Urinary bladder (tissue), 4 donors: Measurements from ENCODE around the gene AKT3. TPM values are rescaled to one million over a fixed set of nuclear protein-coding genes. Genes with fewer than 3 reads are reported as not detected.

Experiments used
- DNase-seq: peaks from one replicate; pipeline ENCODE4 v3.0.0-alpha.2; 2015; ENCODE audit errors: extremely low spot score
- H3K27ac ChIP-seq: one replicate; pipeline ENCODE4 v1.5.1; 2013; ENCODE audit warnings: low read depth, mild to moderate bottlenecking, moderate library complexity
- H3K36me3 ChIP-seq: one replicate; pipeline ENCODE4 v1.6.1; 2013; ENCODE audit warnings: mild to moderate bottlenecking, moderate library complexity; ENCODE audit not compliant: insufficient read depth
- H3K4me1 ChIP-seq: one replicate; pipeline ENCODE4 v1.6.1; 2013; ENCODE audit warnings: mild to moderate bottlenecking, moderate library complexity; ENCODE audit not compliant: insufficient read depth
- H3K4me3 ChIP-seq: one replicate; pipeline ENCODE4 v1.5.1; 2013; ENCODE audit warnings: low read depth, low read length
- WGBS: extraction: QIAGEN DNeasy Blood & Tissue Kit; methylation state at CpG from one replicate; pipeline ENCODE4 v1.1.7; 2013; 5-methylcytosine and 5-hydroxymethylcytosine counted together
- polyA plus RNA-seq: library from polyadenylated mRNA; stranded (reverse); fragments of 200-250 nt; gene quantifications from one replicate; pipeline ENCODE4 v1.2.3, GENCODE V29; 2013
- total RNA-seq: library from RNA; depleted of rRNA; stranded (reverse); fragments of >200 nt; gene quantifications from one replicate; pipeline ENCODE4 v1.2.3, GENCODE V29; 2014
- donor health status: healthy with polysubstance abuse.
- donor health status: healthy.

Gene AKT3
- total and polyA plus RNA-seq, 2 donors, result 43.0 to 94.3 TPM

DNA sequence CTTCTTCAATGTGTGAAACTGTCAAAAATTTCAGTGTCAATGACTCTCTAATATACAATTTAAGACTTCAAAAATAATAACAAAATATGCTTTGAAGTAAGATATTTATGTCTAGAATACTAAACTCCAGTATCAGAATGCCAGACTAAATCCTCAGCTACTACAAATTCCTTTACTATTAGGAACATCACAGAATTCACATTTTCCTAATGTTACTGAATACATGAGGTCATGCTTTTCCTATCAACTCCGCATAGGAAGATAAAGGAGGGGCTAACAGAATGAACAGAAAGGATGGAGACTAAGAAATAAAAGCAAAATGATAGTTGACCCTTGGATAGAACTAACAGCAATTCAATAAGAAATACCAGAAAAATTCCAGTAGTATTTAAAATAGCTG lies 301.5 kb downstream of the AKT3 start:
- no peaks in the 10 kb centered on the region for H3K4me1 ChIP-seq
- 90% methylated on average over 1 of the region's 1 CpG for WGBS
- no peak overlapping the region for H3K4me3 ChIP-seq
- no peak for DNase-seq
- peaks cover 2% of the 10 kb centered on the region for H3K36me3 ChIP-seq
- H3K27ac ChIP-seq, result no peak overlapping the region

DNA sequence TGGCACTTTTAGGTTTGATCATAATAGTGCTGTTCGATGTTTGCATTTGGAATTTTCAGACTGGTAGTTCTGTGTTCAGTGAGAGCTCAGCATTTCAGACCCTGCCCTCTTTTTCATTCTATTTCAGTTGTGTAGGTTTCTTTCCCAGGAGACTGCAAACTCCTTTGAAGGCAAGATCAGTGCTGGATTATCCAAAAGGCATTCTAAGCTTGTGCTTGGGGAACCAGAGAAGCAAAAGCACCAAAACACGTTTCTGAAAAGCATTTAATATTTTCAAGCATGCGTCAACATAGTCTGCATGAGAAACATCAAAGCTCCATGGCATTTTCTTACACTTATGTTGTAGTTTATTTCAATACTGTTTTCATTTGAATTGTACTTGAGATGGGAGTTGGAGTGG lies 302.2 kb downstream of the AKT3 start:
- no peak for DNase-seq
- 87% methylated on average over 3 of the region's 3 CpGs for whole genome bisulfite sequencing
- no peak overlapping the region for H3K4me3 ChIP-seq

DNA sequence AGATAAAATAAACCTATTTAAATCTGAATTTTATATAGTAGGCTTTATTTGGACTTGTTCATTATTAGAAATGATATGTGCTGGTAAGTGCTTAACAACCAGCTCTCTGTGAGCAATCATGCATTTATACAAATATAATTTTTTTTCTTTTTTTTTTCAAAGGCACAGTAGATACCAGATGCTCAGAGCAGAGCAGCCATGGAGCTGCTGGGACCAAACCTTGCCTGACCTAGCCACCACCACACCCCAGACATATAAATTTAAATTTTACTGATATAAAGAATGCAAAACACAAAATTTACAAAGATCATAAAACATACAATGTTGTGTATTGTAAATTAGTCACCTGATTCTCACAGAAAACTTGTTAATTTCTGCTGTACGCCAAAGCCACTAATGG lies 303.6 kb downstream of the AKT3 start:
- 0% methylated on average over 1 of the region's 1 CpG for WGBS
- Histone ChIP-seq H3K27ac (no peak overlapping the region), H3K4me1 (no peaks in the 10 kb centered on the region), H3K4me3 (no peak overlapping the region), H3K36me3 (peaks cover 2% of the 10 kb centered on the region)
- DNase-seq, result no peak

More for the DNA sequence above, 302.2 kb downstream of the AKT3 start:
- peaks cover 2% of the 10 kb centered on the region for H3K36me3 ChIP-seq
- H3K4me1 ChIP-seq, result no peaks in the 10 kb centered on the region
- H3K27ac ChIP-seq, result no peak overlapping the region

DNA sequence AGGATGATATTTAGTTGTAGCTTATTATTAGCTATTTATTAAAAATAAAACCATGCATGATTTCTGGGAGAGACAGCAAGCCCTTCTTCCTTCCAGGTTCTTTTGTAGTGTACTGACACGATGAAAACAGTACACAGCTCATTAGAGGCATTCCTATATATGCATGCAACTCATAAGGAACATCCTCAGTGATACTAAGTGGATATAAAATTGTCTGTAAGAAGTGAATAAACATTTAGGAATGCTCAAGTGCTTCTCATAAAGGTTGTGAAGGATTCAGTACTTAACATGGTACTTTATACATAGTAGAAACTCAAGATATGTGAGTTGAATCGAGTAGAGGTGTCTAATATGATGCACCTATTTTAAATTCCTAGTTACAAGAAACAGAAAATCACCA lies 306.5 kb downstream of the AKT3 start:
- WGBS, result 83% methylated on average over 2 of the region's 2 CpGs
- Histone ChIP-seq H3K36me3 (peaks cover 2% of the 10 kb centered on the region), H3K4me3 (no peak overlapping the region)

DNA sequence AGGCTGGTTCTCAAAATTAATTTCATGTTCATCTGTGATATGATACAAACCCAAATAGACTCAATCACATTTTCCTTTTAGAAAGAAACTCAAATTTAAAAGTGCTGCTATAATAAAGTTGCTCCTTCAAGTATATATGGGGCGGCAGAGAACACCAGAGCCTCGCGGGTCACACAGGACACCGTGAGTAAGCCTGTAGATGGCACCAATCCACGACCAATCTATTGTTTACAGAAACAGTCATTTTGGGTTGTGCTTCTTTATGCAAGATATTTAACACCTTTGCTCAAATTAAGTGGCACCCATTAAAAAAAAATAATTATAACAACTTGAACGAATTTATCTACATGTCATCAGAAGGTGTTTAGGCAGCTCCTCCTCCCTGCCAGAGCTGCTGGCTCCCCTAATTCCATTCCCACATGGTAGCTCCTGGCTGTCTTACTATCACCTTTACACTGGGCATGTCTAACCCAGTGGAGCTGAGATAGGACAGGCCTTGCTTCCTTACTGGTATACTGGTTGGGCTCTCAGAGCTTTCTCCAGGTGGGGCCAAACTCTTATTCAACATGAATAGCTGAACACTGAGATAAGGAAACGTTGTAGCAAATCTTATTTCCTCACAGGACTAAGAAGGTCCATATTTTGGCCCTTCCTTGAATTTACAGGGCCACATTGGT lies 307.2 kb downstream of the AKT3 start:
- WGBS, result 71% methylated on average over 7 of the region's 7 CpGs
- Histone ChIP-seq H3K36me3 (peaks cover 2% of the 10 kb centered on the region), H3K4me1 (no peaks in the 10 kb centered on the region), H3K4me3 (no peak overlapping the region), H3K27ac (no peak overlapping the region)
- no peak for DNase-seq

More for the DNA sequence above, 306.5 kb downstream of the AKT3 start:
- H3K27ac ChIP-seq, result no peak overlapping the region
- H3K4me1 ChIP-seq, result no peaks in the 10 kb centered on the region
- DNase-seq, result no peak

DNA sequence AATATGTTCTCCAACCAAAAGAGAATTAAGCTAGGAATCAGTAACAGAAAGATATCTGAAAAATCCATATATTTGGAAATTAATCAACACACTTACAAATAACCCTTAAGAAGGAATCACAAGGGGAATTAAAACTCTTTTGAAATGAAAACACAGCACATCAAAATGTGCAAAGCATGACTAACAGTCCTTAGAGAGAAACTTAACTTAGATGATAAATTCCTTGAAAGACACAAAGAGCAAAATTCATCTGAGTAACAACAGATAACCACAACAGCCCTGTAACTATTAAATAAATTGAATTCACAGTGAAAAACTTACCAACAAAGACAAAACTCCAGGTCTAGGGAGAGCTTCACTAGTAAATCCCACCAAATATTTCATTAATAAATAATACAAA lies 310.4 kb downstream of the AKT3 start:
- Histone ChIP-seq H3K4me1 (no peaks in the 10 kb centered on the region), H3K4me3 (no peak overlapping the region), H3K36me3 (peaks cover 1% of the 10 kb centered on the region), H3K27ac (no peak overlapping the region)
- no peak for DNase-seq

DNA sequence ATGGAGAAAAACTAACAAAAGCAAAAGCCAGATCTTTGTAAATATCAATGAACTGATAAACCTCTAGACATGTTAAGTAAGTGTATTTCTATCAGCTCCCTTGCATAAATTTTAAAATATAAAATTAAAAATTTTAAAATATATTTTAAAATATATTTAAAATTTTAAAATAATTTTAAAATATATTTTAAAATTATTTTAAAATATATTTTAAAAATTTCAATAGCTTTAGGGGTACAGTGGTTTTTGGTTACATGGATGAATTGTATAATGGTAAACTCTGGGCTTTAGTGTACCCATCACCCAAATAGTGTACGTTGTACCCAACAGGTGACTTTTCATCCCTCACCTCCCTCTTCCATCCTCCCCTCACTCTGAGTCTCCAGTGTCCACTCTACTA lies 315.0 kb downstream of the AKT3 start:
- H3K27ac ChIP-seq, result no peak overlapping the region
- 100% methylated on average over 1 of the region's 1 CpG for WGBS
- no peak for DNase-seq
- no peaks in the 10 kb centered on the region for H3K4me1 ChIP-seq
- H3K4me3 ChIP-seq, result no peak overlapping the region
- no peaks in the 10 kb centered on the region for H3K36me3 ChIP-seq

DNA sequence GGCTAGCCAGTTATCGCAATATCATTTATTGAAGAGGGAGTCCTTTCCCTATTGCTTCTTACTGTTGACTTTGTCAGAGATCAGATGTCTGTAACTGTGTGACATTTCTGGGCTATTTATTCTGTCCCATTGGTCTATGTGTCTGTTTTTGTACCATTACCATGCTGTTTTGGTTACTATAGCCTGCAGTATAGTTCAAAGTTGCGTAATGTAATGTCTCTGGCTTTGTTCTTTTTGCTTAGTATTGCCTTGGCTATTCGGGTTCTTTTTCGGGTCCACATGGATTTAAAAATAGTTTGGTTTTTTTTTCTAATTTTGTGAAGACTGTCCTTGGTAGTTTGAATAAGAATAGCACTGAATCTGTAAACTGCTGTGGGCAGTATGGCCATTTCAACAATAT lies 320.5 kb downstream of the AKT3 start:
- no peaks in the 10 kb centered on the region for H3K4me1 ChIP-seq
- no peak overlapping the region for H3K27ac ChIP-seq
- DNase-seq, result no peak
- no peaks in the 10 kb centered on the region for H3K36me3 ChIP-seq
- WGBS, result 86% methylated on average over 4 of the region's 4 CpGs
- H3K4me3 ChIP-seq, result no peak overlapping the region

DNA sequence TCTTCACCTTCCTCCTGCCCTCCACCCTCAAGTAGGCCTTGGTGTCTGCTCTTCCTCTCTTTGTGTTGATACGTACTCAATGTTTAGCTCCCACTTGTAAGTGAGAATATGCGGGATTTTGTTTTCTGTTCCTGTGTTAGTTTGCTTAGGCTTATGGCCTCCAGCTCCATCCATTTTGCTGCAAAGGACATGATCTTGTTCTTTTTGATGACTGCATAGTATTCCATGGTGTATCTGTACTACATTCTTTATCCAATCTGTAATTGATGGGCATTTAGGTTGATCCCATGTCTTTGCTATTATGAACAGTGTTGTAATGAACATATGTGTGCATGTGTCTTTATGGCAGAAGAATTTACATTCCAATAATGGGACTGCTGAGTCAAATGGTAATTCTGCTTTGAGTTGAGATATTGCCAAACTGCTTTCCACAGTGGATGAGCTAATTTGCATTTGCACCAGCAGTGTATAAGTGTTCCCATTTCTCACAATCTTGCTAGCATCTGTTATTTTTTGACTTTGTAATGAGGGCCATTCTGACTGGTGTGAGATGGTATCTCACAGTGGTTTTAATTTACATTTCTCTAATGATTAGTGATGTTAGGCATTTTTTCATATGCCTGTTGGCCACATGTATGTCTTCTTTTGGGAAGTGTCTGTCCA lies 321.5 kb downstream of the AKT3 start:
- Histone ChIP-seq H3K4me3 (no peak overlapping the region), H3K36me3 (no peaks in the 10 kb centered on the region), H3K4me1 (no peaks in the 10 kb centered on the region), H3K27ac (no peak overlapping the region)
- WGBS, result over 99% methylated on average over 2 of the region's 2 CpGs
- no peak for DNase-seq

DNA sequence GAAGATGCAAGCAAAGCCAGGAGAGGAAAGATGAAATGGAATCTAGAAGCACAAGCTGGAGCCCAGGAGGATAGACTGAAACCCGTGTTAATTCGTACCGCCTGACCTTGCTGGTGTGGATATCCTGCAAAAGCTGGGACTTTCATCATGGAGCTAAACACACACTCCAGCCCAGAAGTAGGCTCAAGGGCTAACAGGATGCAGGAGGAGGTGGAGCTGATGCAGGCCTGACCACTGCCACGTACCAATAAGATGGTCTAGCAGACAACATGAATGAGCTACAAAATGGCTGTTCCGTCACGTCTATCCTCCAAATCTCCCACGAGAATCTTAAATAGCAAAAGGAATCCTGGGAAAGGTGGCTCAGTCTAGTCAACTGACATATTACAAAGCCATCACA lies 323.9 kb downstream of the AKT3 start:
- Histone ChIP-seq H3K27ac (no peak overlapping the region), H3K4me1 (no peaks in the 10 kb centered on the region), H3K4me3 (no peak overlapping the region), H3K36me3 (no peaks in the 10 kb centered on the region)
- DNase-seq, result no peak
- 95% methylated on average over 7 of the region's 7 CpGs for WGBS

DNA sequence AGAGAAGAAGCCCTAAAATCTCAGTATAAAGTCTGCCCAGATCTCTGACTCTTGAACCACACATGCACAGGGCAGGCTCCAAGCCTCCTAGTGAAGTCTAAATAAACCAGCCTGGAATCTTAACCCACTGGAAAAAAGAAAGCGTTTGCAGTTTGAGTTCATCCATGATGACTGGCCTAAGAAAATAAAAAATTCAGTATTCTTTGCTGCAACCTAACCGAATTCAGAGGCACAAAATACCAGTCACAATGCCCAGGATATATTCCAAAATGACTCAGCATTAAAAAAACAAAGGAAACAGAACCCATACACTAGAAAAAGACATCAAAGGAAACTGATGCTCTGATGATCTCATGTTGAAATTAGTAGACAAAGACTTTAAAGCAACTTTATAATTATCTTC lies 325.0 kb downstream of the AKT3 start:
- H3K36me3 ChIP-seq, result no peaks in the 10 kb centered on the region
- H3K4me3 ChIP-seq, result no peak overlapping the region
- DNase-seq, result no peak
- no peaks in the 10 kb centered on the region for H3K4me1 ChIP-seq
- 73% methylated on average over 2 of the region's 2 CpGs for WGBS
- no peak overlapping the region for H3K27ac ChIP-seq

DNA sequence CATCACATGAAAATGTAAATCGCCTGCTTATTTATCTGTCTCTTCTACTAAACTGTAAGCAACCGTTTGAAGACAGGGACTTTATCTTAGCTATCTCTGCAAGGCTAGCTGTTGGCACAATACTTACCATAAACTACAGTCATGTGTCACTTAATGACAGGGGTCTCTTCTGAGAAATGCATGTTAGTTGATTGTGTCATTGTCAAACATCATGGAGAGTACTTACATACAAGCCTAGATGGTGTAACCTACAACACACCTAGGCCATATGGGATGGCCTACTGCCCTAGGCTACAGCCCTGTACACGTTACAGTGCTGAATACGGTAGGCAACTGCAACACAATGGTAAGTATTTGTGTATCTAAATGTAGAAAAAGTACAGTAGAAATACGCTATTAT lies 326.3 kb downstream of the AKT3 start:
- DNase-seq, result no peak
- Histone ChIP-seq H3K4me3 (no peak overlapping the region), H3K36me3 (no peaks in the 10 kb centered on the region), H3K4me1 (no peaks in the 10 kb centered on the region), H3K27ac (no peak overlapping the region)
- WGBS, result 83% methylated on average over 5 of the region's 5 CpGs

DNA sequence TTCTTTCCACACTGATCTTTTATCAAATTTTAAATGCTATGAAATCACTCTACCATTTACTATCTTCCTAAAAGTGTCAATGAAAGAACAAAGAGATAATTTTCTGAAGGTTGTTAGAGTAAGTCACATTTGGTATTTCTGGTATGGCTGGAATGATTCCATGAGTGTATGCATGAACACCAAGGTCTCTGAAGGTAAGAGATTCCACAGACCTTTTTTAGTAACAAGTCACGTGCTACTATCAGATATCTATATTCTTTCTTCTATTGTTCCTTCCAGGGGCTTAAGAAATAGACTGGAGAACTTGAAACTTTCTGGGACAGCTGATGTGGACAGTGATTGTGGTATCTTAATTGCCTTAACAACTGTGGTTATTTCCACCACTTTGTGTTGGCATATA lies 329.2 kb downstream of the AKT3 start:
- H3K36me3 ChIP-seq, result no peaks in the 10 kb centered on the region
- WGBS, result 71% methylated on average over 1 of the region's 1 CpG
- DNase-seq, result no peak
- H3K27ac ChIP-seq, result no peak overlapping the region
- H3K4me1 ChIP-seq, result no peaks in the 10 kb centered on the region
- no peak overlapping the region for H3K4me3 ChIP-seq

DNA sequence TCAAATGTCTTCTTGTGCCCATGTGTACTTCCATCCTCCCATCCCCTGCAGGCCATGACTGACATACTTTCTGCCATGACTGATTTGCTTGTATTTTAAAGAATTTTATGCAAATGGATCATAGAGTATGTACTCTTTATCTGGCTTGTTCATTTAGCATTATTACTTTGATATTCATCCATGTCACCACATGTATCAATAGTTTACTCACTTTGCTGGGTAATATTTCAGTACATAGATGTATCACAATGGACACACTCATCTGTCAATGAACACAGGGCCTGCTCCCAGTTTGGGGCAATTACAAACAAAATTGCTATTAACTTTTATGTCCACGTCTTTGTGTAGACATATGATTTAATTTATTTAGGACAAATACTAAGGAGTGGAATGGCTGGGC lies 335.1 kb downstream of the AKT3 start:
- no peak overlapping the region for H3K27ac ChIP-seq
- no peaks in the 10 kb centered on the region for H3K36me3 ChIP-seq
- 92% methylated on average over 1 of the region's 1 CpG for WGBS
- H3K4me3 ChIP-seq, result no peak overlapping the region
- DNase-seq, result no peak
- no peaks in the 10 kb centered on the region for H3K4me1 ChIP-seq
